Tibial artery (tissue), 4 donors: Measurements from ENCODE around the gene PHACTR1.

ENCODE experiments used
- DNase-seq, 2 donors: peaks; one replicate each; pipeline ENCODE4 v3.0.0-alpha.2; 2019
- H3K27ac ChIP-seq, 2 donors: fragments of 200-600 bp; sonication (generic) in 1 of 2; 1 replicate in 1 of 2; 2 replicates in 1 of 2; pipeline ENCODE4 v1.5.1; 2018 to 2019; ENCODE audit warnings: mild to moderate bottlenecking in 1 of 2
- H3K27me3 ChIP-seq, 2 donors: fragments of 200-600 bp; sonication (generic) in 1 of 2; one replicate each; pipeline versions ENCODE4 v1.5.1 to v1.6.0; 2016 to 2019
- H3K36me3 ChIP-seq, 3 donors: fragments of 200-600 bp; sonication (generic) in 2 of 3; one replicate each; pipeline ENCODE4 v1.5.1; 2016 to 2019; ENCODE audit warnings: mild to moderate bottlenecking in 2 of 3
- H3K4me1 ChIP-seq, 4 donors: fragments of 200-600 bp; sonication (generic) in 2 of 4; 1 replicate in 3 of 4; 2 replicates in 1 of 4; pipeline ENCODE4 v1.5.1; 2016 to 2019
- H3K4me3 ChIP-seq, 2 donors: fragments of 200-600 bp; sonication (generic) in 1 of 2; 1 replicate in 1 of 2; 2 replicates in 1 of 2; pipeline ENCODE4 v1.5.1; 2018 to 2019; ENCODE audit warnings: mild to moderate bottlenecking in 2 of 2
- H3K9me3 ChIP-seq, 3 donors: fragments of 200-600 bp; sonication (generic) in 1 of 3; one replicate each; pipeline ENCODE4 v1.5.1; 2016 to 2019
- CTCF ChIP-seq, 2 experiments: fragments of 200-600 bp in 1 of 2; fragments of 450-650 bp in 1 of 2; IDR thresholded peaks; one replicate each; pipeline ENCODE4 v1.5.1; 2017 to 2019; ENCODE audit warnings: antibody characterized with exemption in 2 of 2, mild to moderate bottlenecking in 1 of 2, moderate library complexity in 1 of 2
- intact Hi-C: fragments of 100-400 bp; cut with DNase I; formaldehyde crosslinking; loops from one replicate; pipeline ENCODE4 v1.15.0; 2023; ENCODE audit warnings: low total_unique reads

The PHACTR1 gene

GRCh38 chr6:13009031-13009430 is 292.5 kb downstream of the PHACTR1 start:
- Histone ChIP-seq H3K27me3 (no peaks in the 10 kb centered on the region), H3K27ac (no peak overlapping the region), H3K36me3 (no peaks in the 10 kb centered on the region), H3K4me3 (no peak overlapping the region), H3K4me1 (peaks cover 0 to 48% (median 9%) of the 10 kb centered on the region in 4 donors), H3K9me3 (no peaks in the 10 kb centered on the region)
- DNase-seq = no peak
- no peak for TF ChIP-seq CTCF (IDR thresholded peaks at IDR 0.05)
- intact Hi-C loops = no loop called here

- H3K9me3 ChIP-seq = no peaks in the 10 kb centered on the region
- H3K27me3 ChIP-seq = no peaks in the 10 kb centered on the region
- DNase-seq = no peak
- no peaks in the 10 kb centered on the region for H3K36me3 ChIP-seq
- intact Hi-C loops = no loop called here
- peaks cover 0 to 48% (median 12%) of the 10 kb centered on the region in 4 donors for H3K4me1 ChIP-seq
- no peak for TF ChIP-seq CTCF (IDR thresholded peaks at IDR 0.05)
- H3K4me3 ChIP-seq = no peak overlapping the region
- no peak overlapping the region for H3K27ac ChIP-seq
Measured at GRCh38 chr6:13009461-13009860, 292.9 kb downstream of the PHACTR1 start.

- H3K27ac ChIP-seq = no peak overlapping the region
- DNase-seq = no peak
- H3K4me3 ChIP-seq = no peak overlapping the region
- no peaks in the 10 kb centered on the region for H3K27me3 ChIP-seq
- TF ChIP-seq CTCF (IDR thresholded peaks at IDR 0.05) = no peak
- H3K36me3 ChIP-seq = no peaks in the 10 kb centered on the region
- peaks cover 0 to 57% (median 21%) of the 10 kb centered on the region in 4 donors for H3K4me1 ChIP-seq
- no peaks in the 10 kb centered on the region for H3K9me3 ChIP-seq
- intact Hi-C loops = no loop called here
Measured at GRCh38 chr6:13011612-13012146, 295.1 kb downstream of the PHACTR1 start.

GRCh38 chr6:13012296-13012695 is 295.7 kb downstream of the PHACTR1 start:
- TF ChIP-seq CTCF (IDR thresholded peaks at IDR 0.05) = no peak
- intact Hi-C loops = no loop called here
- Histone ChIP-seq H3K4me1 (peaks cover 0 to 57% (median 22%) of the 10 kb centered on the region in 4 donors), H3K36me3 (no peaks in the 10 kb centered on the region), H3K27ac (no peak overlapping the region), H3K4me3 (no peak overlapping the region), H3K9me3 (no peaks in the 10 kb centered on the region), H3K27me3 (no peaks in the 10 kb centered on the region)
- DNase-seq = no peak

GRCh38 chr6:13012977-13013680 is 296.6 kb downstream of the PHACTR1 start:
- Histone ChIP-seq H3K27ac (peak overlapping the region; percentile 73 to 74), H3K27me3 (no peaks in the 10 kb centered on the region), H3K36me3 (no peaks in the 10 kb centered on the region), H3K9me3 (no peaks in the 10 kb centered on the region), H3K4me3 (peak overlapping the region; percentile 61 to 68), H3K4me1 (peaks cover 0 to 57% (median 22%) of the 10 kb centered on the region in 4 donors)
- intact Hi-C loops = no loop called here
- DNase-seq = peak in 1 of 2 donors; percentile 72
- no peak for TF ChIP-seq CTCF (IDR thresholded peaks at IDR 0.05)
